Spleen (tissue), 11 donors: ENCODE measurements around the gene SAT1. TPM values are rescaled to one million over a fixed set of nuclear protein-coding genes. Genes with fewer than 3 reads are reported as not detected.
A peak's percentile ranks its signal among the peaks of the same experiment; 100 is the strongest.

ENCODE experiments used
- DNase-seq: peaks from one replicate; pipeline ENCODE4 v3.0.0-alpha.2; 2020
- H3K27ac ChIP-seq, 8 donors: fragments of 200-600 bp; sonication (generic) in 7 of 8; 1 replicate in 4 of 8; 2 replicates in 4 of 8; pipeline versions ENCODE4 v1.5.0 to v1.8.0; 2016 to 2021; ENCODE audit warnings: inconsistent platforms in 4 of 8, mild to moderate bottlenecking in 4 of 8, moderate library complexity in 1 of 8
- H3K27me3 ChIP-seq, 7 donors: fragments of 200-600 bp; sonication (generic) in 6 of 7; replicated peaks in 1 of 7; 1 replicate in 4 of 7; 2 replicates in 3 of 7; pipeline versions ENCODE4 v1.5.0 to v1.8.0; 2016 to 2021; ENCODE audit warnings: inconsistent platforms in 3 of 7, mild to moderate bottlenecking in 1 of 7
- H3K36me3 ChIP-seq, 6 donors: fragments of 200-600 bp; sonication (generic) in 5 of 6; 1 replicate in 4 of 6; 2 replicates in 2 of 6; pipeline versions ENCODE4 v1.5.0 to v1.8.0; 2016 to 2021; ENCODE audit warnings: inconsistent platforms in 2 of 6
- H3K4me1 ChIP-seq, 6 donors: fragments of 200-600 bp; sonication (generic) in 5 of 6; 1 replicate in 3 of 6; 2 replicates in 3 of 6; pipeline versions ENCODE4 v1.5.0 to v1.8.0; 2016 to 2021; ENCODE audit warnings: inconsistent platforms in 3 of 6
- H3K4me3 ChIP-seq, 8 donors: fragments of 200-600 bp; sonication (generic) in 7 of 8; 1 replicate in 4 of 8; 2 replicates in 4 of 8; pipeline versions ENCODE4 v1.5.0 to v1.8.0; 2016 to 2021; ENCODE audit warnings: inconsistent platforms in 4 of 8, mild to moderate bottlenecking in 4 of 8, moderate library complexity in 2 of 8
- H3K9me3 ChIP-seq, 8 donors: fragments of 200-600 bp; sonication (generic) in 7 of 8; 1 replicate in 4 of 8; 2 replicates in 4 of 8; pipeline versions ENCODE4 v1.5.0 to v1.8.0; 2016 to 2021; ENCODE audit warnings: inconsistent platforms in 4 of 8
- POLR2A ChIP-seq, 3 donors: fragments of 450-650 bp; IDR thresholded peaks; one replicate each; pipeline ENCODE4 v1.5.1; 2017; ENCODE audit warnings: antibody characterized with exemption in 3 of 3, mild to moderate bottlenecking in 1 of 3
- POLR2AphosphoS5 ChIP-seq, 3 donors: sonication (generic); formaldehyde crosslinking; IDR thresholded peaks; one replicate each; pipeline ENCODE4 v1.5.1; 2017; ENCODE audit warnings: antibody characterized with exemption in 3 of 3
- WGBS, 5 donors: extraction: QIAGEN DNeasy Blood & Tissue Kit in 3 of 5; methylation state at CpG; one replicate each; pipeline versions ENCODE4 v1.1.5 to v1.1.7; 2013 to 2018; 5-methylcytosine and 5-hydroxymethylcytosine counted together
- intact Hi-C: fragments of 100-400 bp; cut with DNase I; formaldehyde crosslinking; loops from one replicate; pipeline ENCODE4 v1.15.0; 2023; ENCODE audit warnings: low total_unique reads
- polyA plus RNA-seq, 3 donors: library from polyadenylated mRNA; stranded (reverse); fragments of 200-250 nt; gene quantifications; one replicate each; pipeline ENCODE4 v1.2.1, GENCODE V29; 2013
- small RNA-seq, 4 donors: library from RNA; depleted of rRNA; stranded (forward); fragments of <200 nt; gene quantifications; one replicate each; pipeline ENCODE3, GENCODE V24; 2016
- total RNA-seq, 7 donors: library from RNA; depleted of rRNA in 3 of 7; stranded (reverse); fragments of >200 nt in 3 of 7; fragmentation: NEBNext Ultra II Directional in 4 of 7; extraction: Animal tissue kit (Norgen Biotek cat#: 25700) in 4 of 7; gene quantifications; one replicate each; pipeline versions ENCODE4 v1.1.0 to v1.2.1, GENCODE V29; 2016 to 2021
- TF ChIP-seq, protein P1 (sequence below), 11 experiments: fragments of 200-600 bp in 7 of 11; fragments of 450-650 bp in 4 of 11; sonication (generic) in 4 of 11; IDR thresholded peaks in 8 of 11; conservative IDR thresholded peaks in 3 of 11; 1 replicate in 7 of 11; 2 replicates in 4 of 11; pipeline versions ENCODE4 v1.4.0 to v1.8.0; 2016 to 2021; ENCODE audit warnings: antibody characterized with exemption in 11 of 11, inconsistent platforms in 4 of 11, mild to moderate bottlenecking in 1 of 11
- donor health status: healthy with polysubstance abuse.
- donor health status: DM: no; HTN: no; CAD: no; lungs with moderate emphysema.
- donor health status: DM: no; HTN: no; CAD: no.
- donor health status: Bipolar disorder and iron deficiency.
- donor health status: healthy.
- donor health status: DM: no; HTN: no; CAD: no.
- donor health status: DM: yes; HTN: yes; CAD: no.

The SAT1 gene
- total and polyA plus RNA-seq, 10 donors = 714 to 2,832 (median 981) TPM

DNA sequence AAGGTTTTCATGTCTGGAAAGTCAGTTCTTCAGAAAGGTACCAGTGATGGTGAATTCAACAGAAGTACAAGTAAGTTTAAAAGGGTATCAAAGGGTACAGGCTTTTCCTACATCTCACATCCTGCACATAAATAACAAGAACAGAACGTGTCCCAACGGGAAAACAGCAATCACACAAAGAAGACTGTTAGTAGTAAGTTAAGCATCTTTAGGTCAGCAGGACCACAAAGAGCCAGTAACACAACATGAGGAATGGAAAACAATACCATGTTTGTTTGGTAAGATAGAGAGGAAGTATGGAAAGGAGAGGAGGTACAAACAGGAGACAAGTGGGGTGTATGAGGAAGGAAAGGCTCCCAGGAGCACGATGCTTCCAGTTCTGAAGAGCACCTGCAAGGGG, 43.2 kb downstream of the SAT1 start:
- intact Hi-C loops = no loop called here
- H3K9me3 ChIP-seq = no peaks in the 10 kb centered on the region
- TF ChIP-seq, protein P1, sequence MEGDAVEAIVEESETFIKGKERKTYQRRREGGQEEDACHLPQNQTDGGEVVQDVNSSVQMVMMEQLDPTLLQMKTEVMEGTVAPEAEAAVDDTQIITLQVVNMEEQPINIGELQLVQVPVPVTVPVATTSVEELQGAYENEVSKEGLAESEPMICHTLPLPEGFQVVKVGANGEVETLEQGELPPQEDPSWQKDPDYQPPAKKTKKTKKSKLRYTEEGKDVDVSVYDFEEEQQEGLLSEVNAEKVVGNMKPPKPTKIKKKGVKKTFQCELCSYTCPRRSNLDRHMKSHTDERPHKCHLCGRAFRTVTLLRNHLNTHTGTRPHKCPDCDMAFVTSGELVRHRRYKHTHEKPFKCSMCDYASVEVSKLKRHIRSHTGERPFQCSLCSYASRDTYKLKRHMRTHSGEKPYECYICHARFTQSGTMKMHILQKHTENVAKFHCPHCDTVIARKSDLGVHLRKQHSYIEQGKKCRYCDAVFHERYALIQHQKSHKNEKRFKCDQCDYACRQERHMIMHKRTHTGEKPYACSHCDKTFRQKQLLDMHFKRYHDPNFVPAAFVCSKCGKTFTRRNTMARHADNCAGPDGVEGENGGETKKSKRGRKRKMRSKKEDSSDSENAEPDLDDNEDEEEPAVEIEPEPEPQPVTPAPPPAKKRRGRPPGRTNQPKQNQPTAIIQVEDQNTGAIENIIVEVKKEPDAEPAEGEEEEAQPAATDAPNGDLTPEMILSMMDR (IDR thresholded peaks at IDR 0.05 in 8 of 11, conservative IDR thresholded peaks at IDR 0.05 in 3 of 11) = no peak
- TF ChIP-seq POLR2A (IDR thresholded peaks at IDR 0.05) (no peak), POLR2AphosphoS5 (IDR thresholded peaks at IDR 0.05) (no peak)
- no peak overlapping the region for H3K4me3 ChIP-seq
- H3K27me3 ChIP-seq = peaks cover 0 to 6% (median 0%) of the 10 kb centered on the region in 7 donors
- no peaks in the 10 kb centered on the region for H3K36me3 ChIP-seq
- DNase-seq = no peak
- no peaks in the 10 kb centered on the region for H3K4me1 ChIP-seq
- no peak overlapping the region for H3K27ac ChIP-seq
- 59 to 77% (median 61%) methylated on average over 3 of the region's 3 CpGs for WGBS, 5 donors

DNA sequence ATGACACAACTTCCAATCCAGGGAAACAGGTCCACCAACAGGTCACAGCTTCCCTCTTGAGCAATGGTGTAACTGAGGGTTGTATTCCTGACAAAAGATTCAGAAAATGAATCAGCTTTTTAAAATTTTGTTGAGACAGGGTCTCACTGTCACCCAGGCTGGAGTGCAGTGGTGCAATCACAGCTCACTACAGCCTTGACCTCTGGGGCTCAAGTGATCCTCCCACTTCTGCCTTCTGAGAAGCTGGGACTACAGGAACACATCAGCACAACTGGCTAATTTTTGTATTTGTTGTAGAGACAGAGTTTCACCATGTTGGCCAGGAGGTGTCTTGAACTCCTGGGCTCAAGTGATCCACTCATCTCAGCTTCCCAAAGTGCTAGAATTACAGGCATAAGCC, 43.7 kb downstream of the SAT1 start:
- H3K9me3 ChIP-seq = no peaks in the 10 kb centered on the region
- no peak overlapping the region for H3K4me3 ChIP-seq
- no peak overlapping the region for H3K27ac ChIP-seq
- TF ChIP-seq POLR2A (IDR thresholded peaks at IDR 0.05) (no peak), POLR2AphosphoS5 (IDR thresholded peaks at IDR 0.05) (no peak)
- TF ChIP-seq, protein P1 (IDR thresholded peaks at IDR 0.05 in 8 of 11, conservative IDR thresholded peaks at IDR 0.05 in 3 of 11) = no peak
- peaks cover 0 to 6% (median 0%) of the 10 kb centered on the region in 7 donors for H3K27me3 ChIP-seq
- peak; percentile 27 for DNase-seq
- no peaks in the 10 kb centered on the region for H3K4me1 ChIP-seq
- H3K36me3 ChIP-seq = no peaks in the 10 kb centered on the region
- intact Hi-C loops = no loop called here

DNA sequence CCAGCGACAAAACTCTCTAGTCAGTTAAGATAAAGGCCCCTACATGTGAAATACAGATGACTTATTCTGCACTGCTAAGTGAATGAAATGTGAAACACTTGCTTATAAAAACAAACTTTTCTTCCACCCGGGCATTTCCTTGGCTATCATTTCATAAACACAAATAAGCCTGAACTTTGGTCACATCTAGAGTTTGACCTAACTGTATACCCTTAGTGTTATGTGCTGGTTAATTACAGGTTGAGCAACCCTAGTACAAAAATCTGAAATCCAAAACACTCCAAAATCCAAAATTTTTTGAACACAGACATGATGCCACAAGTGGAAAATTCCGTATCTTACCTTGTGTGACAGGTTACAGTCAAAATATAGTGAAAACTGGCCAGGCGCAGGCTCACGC, 45.9 kb downstream of the SAT1 start:
- Histone ChIP-seq H3K36me3 (no peaks in the 10 kb centered on the region), H3K4me3 (no peak overlapping the region), H3K4me1 (no peaks in the 10 kb centered on the region), H3K27ac (no peak overlapping the region), H3K9me3 (no peaks in the 10 kb centered on the region), H3K27me3 (no peaks in the 10 kb centered on the region)
- no peak for DNase-seq
- 88 to 97% (median 95%) methylated on average over 5 of the region's 5 CpGs for WGBS, 5 donors
- TF ChIP-seq, protein P1 (IDR thresholded peaks at IDR 0.05 in 8 of 11, conservative IDR thresholded peaks at IDR 0.05 in 3 of 11) = no peak
- no peak for TF ChIP-seq POLR2A (IDR thresholded peaks at IDR 0.05)
- TF ChIP-seq POLR2AphosphoS5 (IDR thresholded peaks at IDR 0.05) = no peak
- intact Hi-C loops = no loop called here

DNA sequence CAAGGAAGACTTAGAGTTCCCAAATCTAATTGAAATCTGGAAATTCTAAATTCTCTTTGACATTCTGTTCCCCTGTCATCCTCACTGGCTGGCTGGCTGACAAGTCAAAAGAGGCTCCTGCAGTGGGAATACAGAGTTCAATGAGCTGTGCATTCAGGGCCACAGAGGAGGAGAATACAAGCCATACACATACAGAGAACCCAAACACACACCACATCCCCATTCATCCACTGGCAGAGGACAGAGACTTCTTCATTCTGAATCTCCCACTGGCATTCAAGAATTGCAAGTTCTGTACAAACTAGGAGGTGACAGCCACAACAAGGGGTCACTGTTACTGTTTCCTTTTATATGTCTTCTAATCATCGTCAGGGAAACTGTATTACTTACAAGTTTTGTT, 49.7 kb downstream of the SAT1 start:
- Histone ChIP-seq H3K4me1 (no peaks in the 10 kb centered on the region), H3K36me3 (no peaks in the 10 kb centered on the region), H3K4me3 (no peak overlapping the region), H3K27me3 (no peaks in the 10 kb centered on the region), H3K9me3 (no peaks in the 10 kb centered on the region), H3K27ac (no peak overlapping the region)
- WGBS, 5 donors = 40 to 100% (median 84%) methylated on average over 1 of the region's 1 CpG
- intact Hi-C loops = no loop called here
- no peak for DNase-seq
- TF ChIP-seq, protein P1 (IDR thresholded peaks at IDR 0.05 in 8 of 11, conservative IDR thresholded peaks at IDR 0.05 in 3 of 11) = no peak
- no peak for TF ChIP-seq POLR2A (IDR thresholded peaks at IDR 0.05)

Small RNA genes within 50 kb of the gene (small RNA-seq; reads per million reads assigned to genes)
- gene RF00019 = 0 reads per million in 4 donors

Other genes with a start within 250 kb of the SAT1 start
- gene PRDX4, start 115.7 kb upstream of the SAT1 start, total RNA-seq = 100 to 1,000 TPM in 1 of 7 donors, 10 to 100 TPM in 6; 28.1 to 107 (median 38.7) TPM
- 10 to 100 TPM; 13.5 to 39.2 (median 34.1) TPM for gene PRDX4, start 115.7 kb upstream of the SAT1 start, polyA plus RNA-seq
- 10 to 100 TPM; 29.4 to 43.1 (median 37.9) TPM for gene ACOT9, start 39.9 kb upstream of the SAT1 start, total RNA-seq
- 10 to 100 TPM; 25.7 to 46.9 (median 39.2) TPM for gene ACOT9, start 39.9 kb upstream of the SAT1 start, polyA plus RNA-seq
- 10 to 100 TPM in 6 of 7 donors, 1 to 10 TPM in 1; 5.8 to 18.0 (median 11.2) TPM for gene APOO, start 124.8 kb downstream of the SAT1 start, total RNA-seq
- 10 to 100 TPM; 10.2 to 14.5 (median 12.7) TPM for gene APOO, start 124.8 kb downstream of the SAT1 start, polyA plus RNA-seq
- under 1 TPM in 2 of 7 donors, not detected in 5; 0.36 to 0.92 TPM for gene CXorf58, start 124.8 kb downstream of the SAT1 start, total RNA-seq
- gene CXorf58, start 124.8 kb downstream of the SAT1 start, polyA plus RNA-seq = under 1 TPM; 0.04 to 0.16 (median 0.06) TPM
- gene KLHL15, start 244.0 kb downstream of the SAT1 start, total RNA-seq = 10 to 100 TPM in 3 of 7 donors, 1 to 10 TPM in 4; 7.0 to 13.9 (median 8.9) TPM
- gene KLHL15, start 244.0 kb downstream of the SAT1 start, polyA plus RNA-seq = 1 to 10 TPM; 1.5 to 2.1 (median 2.0) TPM